H1 (cell line): ENCODE measurements around the gene KCTD19. TPM values are rescaled to one million over a fixed set of nuclear protein-coding genes. Genes with fewer than 3 reads are reported as not detected.
A peak's percentile ranks its signal among the peaks of the same experiment; 100 is the strongest.
"Not testable (repeated sequence)": the region's sequence is repeated elsewhere in the genome, so short reads cannot be mapped to it uniquely, and the experiment has no call there.

ENCODE experiments used
- CTCF ChIA-PET: fragments of 300-600 bp; sonication (Branson Sonifier 250); formaldehyde crosslinking; loops from one replicate; lab custom pipeline; 2021; ENCODE audit not compliant: partially characterized antibody; lab: Charles Lee
- POLR2A ChIA-PET: fragments of 300-600 bp; sonication (Branson Sonifier 250); formaldehyde crosslinking; loops from one replicate; lab custom pipeline; 2021; ENCODE audit warnings: inconsistent platforms; ENCODE audit not compliant: partially characterized antibody; lab: Charles Lee
- DNase-seq, 2 experiments: peaks; one replicate each; pipeline versions ENCODE4 v3.0.0 to v3.0.0-alpha.2; 2010 to 2022; ENCODE audit warnings: low spot score in 2 of 2, low read depth in 1 of 2, mixed read lengths in 1 of 2
- FAIRE-seq: peaks from 2 replicates; lab custom pipeline; 2011; peaks lifted over from hg19 to GRCh38; lab: Jason Lieb, UNC
- H2AFZ ChIP-seq: 2 replicates; pipeline ENCODE4 v1.8.1; 2012; ENCODE audit warnings: low read length, inconsistent platforms
- H2AK5ac ChIP-seq: 2 replicates; pipeline ENCODE4 v1.6.1; 2013; ENCODE audit warnings: low read depth, low read length
- H2BK120ac ChIP-seq: replicated peaks from 2 replicates; pipeline ENCODE3; 2013; ENCODE audit warnings: low read depth, low read length, inconsistent platforms
- H2BK12ac ChIP-seq: 2 replicates; pipeline ENCODE4 v1.6.1; 2013; ENCODE audit warnings: low read depth, low read length
- H2BK15ac ChIP-seq: 2 replicates; pipeline ENCODE4 v1.6.1; 2013; ENCODE audit warnings: low read length
- H2BK20ac ChIP-seq: 2 replicates; pipeline ENCODE4 v1.6.1; 2013; ENCODE audit warnings: low read length
- H2BK5ac ChIP-seq: 2 replicates; pipeline ENCODE4 v1.6.1; 2013; ENCODE audit warnings: low read depth, low read length
- H3K14ac ChIP-seq: 2 replicates; pipeline ENCODE4 v1.6.1; 2013; ENCODE audit warnings: inconsistent platforms; ENCODE audit not compliant: insufficient read length
- H3K18ac ChIP-seq: 2 replicates; pipeline ENCODE4 v1.6.1; 2013; ENCODE audit warnings: low read length; ENCODE audit errors: extremely low read depth
- H3K23ac ChIP-seq: 2 replicates; pipeline ENCODE4 v1.6.1; 2013; ENCODE audit warnings: inconsistent platforms; ENCODE audit not compliant: insufficient read length
- H3K23me2 ChIP-seq: 2 replicates; pipeline ENCODE4 v1.6.1; 2013; ENCODE audit warnings: low read depth, low read length
- H3K27ac ChIP-seq: 2 replicates; pipeline ENCODE4 v1.6.1; 2011; ENCODE audit warnings: low read depth, low read length, inconsistent platforms
- H3K27me3 ChIP-seq, 4 experiments: replicated peaks in 1 of 4; 1 replicate in 1 of 4; 2 replicates in 3 of 4; pipeline versions ENCODE4 v1.6.1 to v1.8.1; 2011 to 2013; ENCODE audit warnings: low read length in 3 of 4, mild to moderate bottlenecking in 3 of 4, inconsistent platforms in 2 of 4, mixed read lengths in 2 of 4, moderate library complexity in 1 of 4; ENCODE audit not compliant: control insufficient read depth in 3 of 4, insufficient read depth in 3 of 4; ENCODE audit errors: extremely low read depth in 1 of 4
- H3K36me3 ChIP-seq, 4 experiments: 2 replicates each; pipeline versions ENCODE4 v1.6.1 to v1.8.1; 2011 to 2013; ENCODE audit warnings: mild to moderate bottlenecking in 4 of 4, low read length in 3 of 4, moderate library complexity in 2 of 4, control low read depth in 1 of 4, inconsistent platforms in 1 of 4; ENCODE audit not compliant: insufficient read depth in 4 of 4, control insufficient read depth in 2 of 4
- H3K4ac ChIP-seq: replicated peaks from 2 replicates; pipeline ENCODE3; 2013; ENCODE audit warnings: low read length, low read depth, mixed read lengths, inconsistent platforms; ENCODE audit not compliant: insufficient read length
- H3K4me1 ChIP-seq, 4 experiments: replicated peaks in 1 of 4; 1 replicate in 1 of 4; 2 replicates in 3 of 4; pipeline versions ENCODE4 v1.6.1 to v1.8.1; 2011 to 2013; ENCODE audit warnings: low read length in 3 of 4, inconsistent platforms in 2 of 4, mixed read lengths in 1 of 4; ENCODE audit not compliant: insufficient read depth in 4 of 4, control insufficient read depth in 3 of 4
- H3K4me2 ChIP-seq, 2 experiments: 2 replicates each; pipeline versions ENCODE4 v1.6.1 to v1.8.1; 2011 to 2013; ENCODE audit warnings: low read depth in 2 of 2, low read length in 2 of 2, control low read depth in 1 of 2, inconsistent platforms in 1 of 2, mild to moderate bottlenecking in 1 of 2; ENCODE audit not compliant: insufficient read depth in 1 of 2
- H3K4me3 ChIP-seq, 4 experiments: fragments of 200-600, 300-600 bp in 1 of 4; sonication (generic), shearing (Covaris generic), sonication (Bioruptor Twin) in 1 of 4; 2 replicates each; pipeline versions ENCODE4 v1.5.1 to v1.8.1; 2011 to 2016; ENCODE audit warnings: low read length in 4 of 4, low read depth in 3 of 4, control low read depth in 2 of 4, inconsistent platforms in 2 of 4, mild to moderate bottlenecking in 2 of 4, mixed read lengths in 1 of 4, moderate library complexity in 1 of 4; ENCODE audit not compliant: insufficient read depth in 2 of 4; ENCODE audit errors: extremely low read depth in 1 of 4
- H3K56ac ChIP-seq: replicated peaks from 2 replicates; pipeline ENCODE3; 2013; ENCODE audit warnings: low read depth, mild to moderate bottlenecking, mixed read lengths, low read length, inconsistent platforms; ENCODE audit not compliant: insufficient read length
- H3K79me1 ChIP-seq: 2 replicates; pipeline ENCODE4 v1.6.1; 2013; ENCODE audit warnings: low read depth, low read length, control low read depth
- H3K79me2 ChIP-seq, 2 experiments: 2 replicates each; pipeline versions ENCODE4 v1.6.1 to v1.8.1; 2012 to 2013; ENCODE audit warnings: low read length in 2 of 2, mild to moderate bottlenecking in 2 of 2, inconsistent platforms in 1 of 2; ENCODE audit not compliant: insufficient read depth in 2 of 2, control insufficient read depth in 1 of 2
- H3K9ac ChIP-seq, 4 experiments: replicated peaks in 1 of 4; 1 replicate in 1 of 4; 2 replicates in 3 of 4; pipeline versions ENCODE4 v1.6.1 to v1.8.1; 2011 to 2013; ENCODE audit warnings: low read depth in 3 of 4, low read length in 3 of 4, control low read depth in 2 of 4, mild to moderate bottlenecking in 2 of 4, moderate library complexity in 2 of 4, inconsistent platforms in 1 of 4; ENCODE audit errors: extremely low read depth in 1 of 4
- H3K9me3 ChIP-seq, 2 experiments: 2 replicates each; pipeline versions ENCODE4 v1.6.1 to v1.8.1; 2012 to 2013; ENCODE audit warnings: mild to moderate bottlenecking in 2 of 2, moderate library complexity in 2 of 2, control low read depth in 1 of 2, inconsistent platforms in 1 of 2, low read depth in 1 of 2, low read length in 1 of 2, mixed read lengths in 1 of 2; ENCODE audit not compliant: insufficient read depth in 2 of 2
- H4K20me1 ChIP-seq, 2 experiments: replicated peaks in 1 of 2; 2 replicates each; pipeline versions ENCODE3 to v1.8.1; 2011 to 2013; ENCODE audit warnings: inconsistent platforms in 2 of 2, low read length in 2 of 2, mild to moderate bottlenecking in 1 of 2; ENCODE audit not compliant: insufficient read depth in 2 of 2, control insufficient read depth in 1 of 2
- H4K5ac ChIP-seq: 2 replicates; pipeline ENCODE4 v1.6.1; 2013; ENCODE audit warnings: low read length, low read depth, mixed read lengths, inconsistent platforms; ENCODE audit not compliant: insufficient read length
- H4K8ac ChIP-seq: 2 replicates; pipeline ENCODE4 v1.8.0; 2013; ENCODE audit warnings: mild to moderate bottlenecking, moderate library complexity, low read length, inconsistent platforms; ENCODE audit not compliant: insufficient read depth; ENCODE audit errors: extremely low read depth
- H4K91ac ChIP-seq: replicated peaks from 2 replicates; pipeline ENCODE3; 2013; ENCODE audit warnings: low read length, mixed read lengths, inconsistent platforms; ENCODE audit not compliant: insufficient read length
- FOSL1 ChIP-seq: IDR thresholded peaks from 2 replicates; pipeline ENCODE4 v1.6.1; 2011; ENCODE audit warnings: mild to moderate bottlenecking, low read depth, low read length, moderate library complexity; ENCODE audit not compliant: insufficient read depth
- KDM1A ChIP-seq: fragments of 200-600, 300-600 bp; sonication (generic); IDR thresholded peaks from 2 replicates; pipeline ENCODE4 v1.7.1; 2016; ENCODE audit warnings: mild to moderate bottlenecking, low read length, borderline replicate concordance
- POLR2AphosphoS5 ChIP-seq: IDR thresholded peaks from 2 replicates; pipeline ENCODE4 v1.6.1; 2011; ENCODE audit warnings: low read depth, low read length
- RAD21 ChIP-seq, 2 experiments: IDR thresholded peaks in 1 of 2; conservative IDR thresholded peaks in 1 of 2; 2 replicates each; pipeline ENCODE4 v1.6.1; 2011; ENCODE audit warnings: low read depth in 2 of 2, low read length in 2 of 2, improper control_type of control experiment in 1 of 2, inconsistent platforms in 1 of 2, mild to moderate bottlenecking in 1 of 2, moderate library complexity in 1 of 2
- RFX5 ChIP-seq: IDR thresholded peaks from 2 replicates; pipeline ENCODE4 v1.6.1; 2011; ENCODE audit warnings: low read depth, low read length, improper control_type of control experiment, borderline replicate concordance
- RNF2 ChIP-seq: fragments of 200-900, 300-1000 bp; sonication (generic); IDR thresholded peaks from 2 replicates; pipeline ENCODE4 v1.7.1; 2016; ENCODE audit warnings: borderline replicate concordance, low read depth, mild to moderate bottlenecking, antibody characterized with exemption, low read length; ENCODE audit not compliant: poor library complexity, severe bottlenecking; ENCODE audit errors: missing control alignments
- SP4 ChIP-seq: IDR thresholded peaks from 2 replicates; pipeline ENCODE4 v1.6.1; 2012; ENCODE audit warnings: low read length, inconsistent platforms
- TAF7 ChIP-seq: optimal IDR thresholded peaks from 2 replicates; pipeline ENCODE3; 2011; ENCODE audit warnings: low read depth, mild to moderate bottlenecking, inconsistent platforms, low read length, moderate library complexity, borderline replicate concordance
- TBP ChIP-seq: IDR thresholded peaks from 2 replicates; pipeline ENCODE4 v1.6.1; 2011; ENCODE audit warnings: low read depth, low read length, improper control_type of control experiment
- TEAD4 ChIP-seq: IDR thresholded peaks from 2 replicates; pipeline ENCODE4 v1.6.1; 2012; ENCODE audit warnings: low read depth, low read length, inconsistent platforms, mixed read lengths
- WGBS, 2 experiments: shearing (Covaris generic) in 1 of 2; methylation state at CpG; one replicate each; pipeline versions ENCODE4 v1.1.6 to v1.1.7; 2013 to 2015; ENCODE audit warnings: low lambda C conversion rate in 2 of 2, mixed read lengths in 2 of 2, inconsistent platforms in 1 of 2, low coverage in 1 of 2, missing lambda C conversion rate in 1 of 2; ENCODE audit not compliant: insufficient replicate concordance in 2 of 2, insufficient coverage in 1 of 2, insufficient read length in 1 of 2; ENCODE audit errors: extremely low coverage in 1 of 2, missing lambda C conversion rate in 1 of 2; 5-methylcytosine and 5-hydroxymethylcytosine counted together
- polyA plus RNA-seq, 7 experiments: library from polyadenylated mRNA; depleted of rRNA in 3 of 7; stranded (reverse) in 5 of 7; unstranded in 2 of 7; fragments of >200 nt in 5 of 7; fragments of 200-250 nt in 2 of 7; gene quantifications; 1 replicate in 5 of 7; 2 replicates in 1 of 7; 4 replicates in 1 of 7; pipeline versions ENCODE4 v1.2.1 to v1.2.3, GENCODE V29; 2011 to 2013; ENCODE audit warnings: missing spikeins in 2 of 7, mixed read lengths in 2 of 7
- total RNA-seq: library from RNA; stranded (reverse); fragmentation: NEBNext Ultra II Directional; extraction: Animal tissue kit (Norgen Biotek cat#: 25700); gene quantifications from 2 replicates; pipeline ENCODE4 v1.2.1, GENCODE V29; 2021

The KCTD19 gene
- total and polyA plus RNA-seq, 2 of the 8 experiments (the other 6 are each of a cell fraction or from before 2014, with no cell fraction given) = 0.06 to 0.24 TPM

DNA sequence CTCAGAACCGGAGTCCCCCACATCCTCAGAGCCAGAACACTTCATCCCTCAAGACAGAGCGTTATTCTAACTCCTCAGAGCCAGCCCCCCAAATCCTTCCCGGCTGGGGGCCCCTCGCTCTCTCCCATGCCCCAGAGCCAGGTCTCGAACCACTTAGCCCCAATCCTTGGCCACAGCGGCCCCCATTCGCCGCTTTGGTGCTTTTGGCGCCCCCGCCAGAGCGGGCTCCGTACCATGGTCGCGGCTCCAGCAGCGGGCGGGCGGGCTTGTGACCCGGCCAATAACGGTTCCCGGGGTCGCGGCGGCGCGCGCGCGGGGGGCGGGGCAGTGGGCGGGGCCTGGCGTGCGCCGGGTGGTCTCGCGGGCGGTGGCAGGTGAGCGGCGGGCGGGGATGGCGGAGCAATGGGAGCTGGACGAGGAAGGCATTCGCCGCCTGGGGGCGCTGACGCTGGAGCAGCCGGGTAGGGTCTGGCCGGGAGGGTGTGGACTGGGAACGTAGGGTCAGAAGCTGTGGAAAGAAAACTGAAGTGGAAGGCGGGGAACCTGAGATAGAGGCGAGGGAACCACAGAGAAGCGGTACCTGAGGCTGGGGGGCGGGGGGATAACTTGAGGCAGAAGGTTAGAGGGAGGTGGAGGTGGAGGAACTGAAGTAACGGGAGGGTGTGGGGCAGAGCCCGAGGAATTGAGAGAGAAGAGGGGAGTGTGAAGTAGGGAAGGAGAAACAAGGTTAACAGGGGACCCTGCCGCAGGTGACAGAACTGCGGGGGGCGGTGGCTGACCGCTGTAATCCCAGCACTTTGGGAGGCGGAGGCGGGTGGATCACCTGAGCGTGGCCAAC lies at the start of gene KCTD19, which contains the start of gene LRRC36 (continued):
- TF ChIP-seq TBP = 0 out of 2 replicates have a peak, but pooled peaks have one; percentile 21
- TF ChIP-seq RAD21 (IDR thresholded peaks at IDR 0.05 in 1 of 2, conservative IDR thresholded peaks at IDR 0.05 in 1 of 2; ENCODE audit: low read depth in 2 of 2, low read length in 2 of 2) = peak; percentile 53 to 59
- TF ChIP-seq SP4 = no peak
- TF ChIP-seq RFX5 = no peak
- TF ChIP-seq POLR2AphosphoS5 = no peak
- no peak for TF ChIP-seq TAF7
- no peak for TF ChIP-seq RNF2
- peak; percentile 75; the same call in 1 of the 2 replicates for TF ChIP-seq FOSL1
- peak; percentile 47; the same call in 1 of the 2 replicates for TF ChIP-seq KDM1A
- TF ChIP-seq TEAD4 = no peak

DNA sequence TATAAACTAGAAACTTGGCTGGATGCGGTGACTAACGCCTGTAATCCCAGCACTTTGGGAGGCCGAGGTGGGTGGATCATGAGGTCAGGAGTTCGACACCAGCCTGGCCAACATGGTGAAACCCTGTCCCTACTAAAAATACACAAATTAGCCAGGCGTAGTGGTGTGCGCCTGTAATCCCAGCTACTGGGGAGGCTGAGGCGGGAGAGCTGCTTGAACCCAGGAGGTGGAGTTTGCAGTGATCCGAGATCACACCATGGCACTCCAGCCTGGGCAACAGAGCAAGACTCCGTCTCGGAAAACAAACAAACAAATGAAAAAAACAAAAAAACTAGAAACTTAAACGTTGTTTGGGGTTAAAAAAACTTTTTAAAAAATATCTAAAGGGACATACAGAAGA lies 49.5 kb upstream of the KCTD19 start:
- H3K9me3 ChIP-seq, H2BK120ac ChIP-seq, H2BK5ac ChIP-seq, H4K20me1 ChIP-seq, H3K79me1 ChIP-seq, H2BK12ac ChIP-seq, H3K27ac ChIP-seq, H2AK5ac ChIP-seq, H2BK15ac ChIP-seq, H3K9ac ChIP-seq, FAIRE-seq, POLR2A ChIA-PET, H3K14ac ChIP-seq, H2BK20ac ChIP-seq, H4K5ac ChIP-seq, H2AFZ ChIP-seq, DNase-seq, H3K18ac ChIP-seq, H3K79me2 ChIP-seq, H4K91ac ChIP-seq, H3K27me3 ChIP-seq, H3K4me2 ChIP-seq, H3K23me2 ChIP-seq, H3K4me1 ChIP-seq, H4K8ac ChIP-seq, H3K56ac ChIP-seq, H3K23ac ChIP-seq, H3K4ac ChIP-seq, H3K36me3 ChIP-seq, H3K4me3 ChIP-seq: not testable (repeated sequence)
- CTCF ChIA-PET = interaction anchor here (0.6 to 2.3 kb wide), 4 partner anchors 27 to 81 kb away, joined by 3 to 7 read pairs (median 6); partner anchors contain the start of gene ZDHHC1
- 93% methylated on average over 11 of the region's 11 CpGs; no CpG with 5 or more reads in 1 of the 2 experiments for WGBS, 2 experiments
